Cardiac septum (tissue), 1 donor: ENCODE results near the gene IRX3. TPM values are rescaled to one million over a fixed set of nuclear protein-coding genes. Genes with fewer than 3 reads are reported as not detected.
"Not testable (repeated sequence)": the region's sequence is repeated elsewhere in the genome, so short reads cannot be mapped to it uniquely, and the experiment has no call there.

Source experiments
- DNase-seq: peaks from one replicate; pipeline ENCODE4 v3.0.0-alpha.2; 2020; ENCODE audit warnings: low spot score
- intact Hi-C: fragments of 100-400 bp; cut with DNase I; formaldehyde crosslinking; loops from one replicate; pipeline ENCODE4 v1.14.0; 2022
- total RNA-seq: library from RNA; stranded (reverse); fragmentation: NEBNext Ultra II Directional; extraction: Animal tissue kit (Norgen Biotek cat#: 25700); gene quantifications from one replicate; pipeline ENCODE4 v1.2.1, GENCODE V29; 2021
- donor health status: DM: no; HTN: no; CAD: no.

The IRX3 gene
- total RNA-seq, 1 donor from 2014 or later: 70.2 TPM

- intact Hi-C loops: loop anchor here (5.0 to 10.0 kb wide), 5 partner anchors 353 to 1093 kb away; partner anchors contain the start of gene IRX6
- no peak for DNase-seq
Measured at GRCh38 chr16:54281535-54282201, 4.9 kb downstream of the IRX3 start.

GRCh38 chr16:54280751-54281150, 5.8 kb downstream of the IRX3 start:
- intact Hi-C loops: loop anchor here (5.0 to 10.0 kb wide), 5 partner anchors 354 to 1094 kb away; partner anchors contain the start of gene IRX6
- no peak for DNase-seq

- DNase-seq: no peak
- intact Hi-C loops: no loop called here
Measured at GRCh38 chr16:54277845-54278703, 8.5 kb downstream of the IRX3 start.

- intact Hi-C loops: no loop called here
- DNase-seq: no peak
Measured at GRCh38 chr16:54275956-54276355, 10.6 kb downstream of the IRX3 start.

- DNase-seq: no peak
- intact Hi-C loops: no loop called here
Measured at GRCh38 chr16:54273566-54273965, 13.0 kb downstream of the IRX3 start.

- DNase-seq: no peak
- intact Hi-C loops: no loop called here
Measured at GRCh38 chr16:54270711-54271110, 15.9 kb downstream of the IRX3 start.

GRCh38 chr16:54269461-54269860, 17.1 kb downstream of the IRX3 start:
- intact Hi-C loops: no loop called here
- DNase-seq: no peak

- intact Hi-C loops: no loop called here
- DNase-seq: no peak
Measured at GRCh38 chr16:54268766-54269165, 17.8 kb downstream of the IRX3 start.

GRCh38 chr16:54268340-54268739, 18.2 kb downstream of the IRX3 start:
- no peak for DNase-seq
- intact Hi-C loops: no loop called here

GRCh38 chr16:54266363-54266955, 20.1 kb downstream of the IRX3 start:
- intact Hi-C loops: no loop called here
- DNase-seq: no peak

GRCh38 chr16:54265575-54266107, 20.9 kb downstream of the IRX3 start:
- DNase-seq: no peak
- intact Hi-C loops: no loop called here

GRCh38 chr16:54253118-54253517, 33.5 kb downstream of the IRX3 start:
- intact Hi-C loops: no loop called here
- no peak for DNase-seq

GRCh38 chr16:54248863-54249710, 37.5 kb downstream of the IRX3 start:
- intact Hi-C loops: no loop called here
- no peak for DNase-seq

- intact Hi-C loops: not testable (repeated sequence)
Measured at GRCh38 chr16:54247705-54248104, 38.9 kb downstream of the IRX3 start.

GRCh38 chr16:54246454-54246821, 40.1 kb downstream of the IRX3 start:
- no peak for DNase-seq
- intact Hi-C loops: no loop called here

More at GRCh38 chr16:54247705-54248104, 38.9 kb downstream of the IRX3 start:
- DNase-seq: not testable (repeated sequence)

GRCh38 chr16:54245788-54246453, 40.7 kb downstream of the IRX3 start:
- intact Hi-C loops: no loop called here
- DNase-seq: no peak

- intact Hi-C loops: no loop called here
- no peak for DNase-seq
Measured at GRCh38 chr16:54244061-54244886, 42.3 kb downstream of the IRX3 start.

- DNase-seq: no peak
- intact Hi-C loops: no loop called here
Measured at GRCh38 chr16:54243202-54243601, 43.4 kb downstream of the IRX3 start.
